Kasumi-1 (cell line): ENCODE data around the gene USP17L26.
"Not testable (repeated sequence)": the region's sequence is repeated elsewhere in the genome, so short reads cannot be mapped to it uniquely, and the experiment has no call there.

Source experiments
- DNase-seq, 2 experiments: peaks; one replicate each; lab custom pipeline; 2025; lab: John Stamatoyannopoulos, UW

USP17L26 gene, protein sequence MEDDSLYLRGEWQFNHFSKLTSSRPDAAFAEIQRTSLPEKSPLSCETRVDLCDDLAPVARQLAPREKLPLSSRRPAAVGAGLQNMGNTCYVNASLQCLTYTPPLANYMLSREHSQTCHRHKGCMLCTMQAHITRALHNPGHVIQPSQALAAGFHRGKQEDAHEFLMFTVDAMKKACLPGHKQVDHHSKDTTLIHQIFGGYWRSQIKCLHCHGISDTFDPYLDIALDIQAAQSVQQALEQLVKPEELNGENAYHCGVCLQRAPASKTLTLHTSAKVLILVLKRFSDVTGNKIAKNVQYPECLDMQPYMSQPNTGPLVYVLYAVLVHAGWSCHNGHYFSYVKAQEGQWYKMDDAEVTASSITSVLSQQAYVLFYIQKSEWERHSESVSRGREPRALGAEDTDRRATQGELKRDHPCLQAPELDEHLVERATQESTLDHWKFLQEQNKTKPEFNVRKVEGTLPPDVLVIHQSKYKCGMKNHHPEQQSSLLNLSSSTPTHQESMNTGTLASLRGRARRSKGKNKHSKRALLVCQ

DNA sequence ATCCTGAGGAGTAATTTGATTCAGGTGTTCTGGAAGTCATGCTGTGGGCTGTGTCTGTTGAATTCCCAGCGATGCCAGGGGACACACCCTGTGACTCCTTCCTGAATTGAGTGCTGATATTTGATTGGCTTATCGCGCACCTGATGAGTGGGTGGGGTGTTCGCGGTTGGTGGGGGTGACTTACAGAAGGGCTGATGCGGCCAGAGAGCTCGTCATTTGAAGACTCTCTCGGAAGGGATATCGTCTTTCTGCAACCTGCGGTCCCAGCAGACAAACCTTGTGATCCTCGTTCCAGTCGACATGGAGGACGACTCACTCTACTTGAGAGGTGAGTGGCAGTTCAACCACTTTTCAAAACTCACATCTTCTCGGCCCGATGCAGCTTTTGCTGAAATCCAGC, at the start of gene USP17L26:
TSS of gene USP17L26 (plus strand) at position 301 of the 400 bp plus-strand sequence. CDS start at position 301, 0 bp downstream.
- not testable (repeated sequence) for DNase-seq

DNA sequence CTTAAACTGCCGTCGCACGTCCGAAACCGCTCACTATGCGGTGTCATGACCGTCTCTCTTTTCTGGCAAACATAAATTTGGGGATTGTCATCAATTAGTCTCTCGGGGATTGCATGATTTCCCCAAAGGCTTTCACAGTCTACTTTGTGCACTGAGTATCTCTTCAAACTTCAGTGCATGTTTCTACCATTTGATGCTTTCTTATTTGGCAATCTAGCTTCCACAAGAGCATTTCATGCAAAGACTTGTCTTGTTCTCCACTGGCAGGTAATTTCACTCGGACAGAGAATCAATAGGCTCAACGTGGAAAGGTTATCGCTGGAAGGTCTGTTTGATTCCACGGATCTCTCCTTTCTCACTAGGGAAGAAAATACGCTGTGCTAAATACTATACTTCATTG, 10.3 kb upstream of the USP17L26 start:
- not testable (repeated sequence) for DNase-seq

DNA sequence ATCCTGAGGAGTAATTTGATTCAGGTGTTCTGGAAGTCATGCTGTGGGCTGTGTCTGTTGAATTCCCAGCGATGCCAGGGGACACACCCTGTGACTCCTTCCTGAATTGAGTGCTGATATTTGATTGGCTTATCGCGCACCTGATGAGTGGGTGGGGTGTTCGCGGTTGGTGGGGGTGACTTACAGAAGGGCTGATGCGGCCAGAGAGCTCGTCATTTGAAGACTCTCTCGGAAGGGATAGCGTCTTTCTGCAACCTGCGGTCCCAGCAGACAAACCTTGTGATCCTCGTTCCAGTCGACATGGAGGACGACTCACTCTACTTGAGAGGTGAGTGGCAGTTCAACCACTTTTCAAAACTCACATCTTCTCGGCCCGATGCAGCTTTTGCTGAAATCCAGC, 9.6 kb upstream of the USP17L26 start, which contains the start of gene USP17L24:
TSS of gene USP17L24 (plus strand) at position 301 of the 400 bp plus-strand sequence. CDS start at position 301, 0 bp downstream.
- DNase-seq, result not testable (repeated sequence)

DNA sequence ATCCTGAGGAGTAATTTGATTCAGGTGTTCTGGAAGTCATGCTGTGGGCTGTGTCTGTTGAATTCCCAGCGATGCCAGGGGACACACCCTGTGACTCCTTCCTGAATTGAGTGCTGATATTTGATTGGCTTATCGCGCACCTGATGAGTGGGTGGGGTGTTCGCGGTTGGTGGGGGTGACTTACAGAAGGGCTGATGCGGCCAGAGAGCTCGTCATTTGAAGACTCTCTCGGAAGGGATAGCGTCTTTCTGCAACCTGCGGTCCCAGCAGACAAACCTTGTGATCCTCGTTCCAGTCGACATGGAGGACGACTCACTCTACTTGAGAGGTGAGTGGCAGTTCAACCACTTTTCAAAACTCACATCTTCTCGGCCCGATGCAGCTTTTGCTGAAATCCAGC, 4.8 kb upstream of the USP17L26 start, which contains the start of gene USP17L25:
TSS of gene USP17L25 (plus strand) at position 301 of the 400 bp plus-strand sequence. CDS start at position 301, 0 bp downstream.
- not testable (repeated sequence) for DNase-seq

DNA sequence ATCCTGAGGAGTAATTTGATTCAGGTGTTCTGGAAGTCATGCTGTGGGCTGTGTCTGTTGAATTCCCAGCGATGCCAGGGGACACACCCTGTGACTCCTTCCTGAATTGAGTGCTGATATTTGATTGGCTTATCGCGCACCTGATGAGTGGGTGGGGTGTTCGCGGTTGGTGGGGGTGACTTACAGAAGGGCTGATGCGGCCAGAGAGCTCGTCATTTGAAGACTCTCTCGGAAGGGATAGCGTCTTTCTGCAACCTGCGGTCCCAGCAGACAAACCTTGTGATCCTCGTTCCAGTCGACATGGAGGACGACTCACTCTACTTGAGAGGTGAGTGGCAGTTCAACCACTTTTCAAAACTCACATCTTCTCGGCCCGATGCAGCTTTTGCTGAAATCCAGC, 4.6 kb downstream of the USP17L26 start, which contains the start of gene USP17L5:
TSS of gene USP17L5 (plus strand) at position 301 of the 400 bp plus-strand sequence. CDS start at position 301, 0 bp downstream.
- not testable (repeated sequence) for DNase-seq

DNA sequence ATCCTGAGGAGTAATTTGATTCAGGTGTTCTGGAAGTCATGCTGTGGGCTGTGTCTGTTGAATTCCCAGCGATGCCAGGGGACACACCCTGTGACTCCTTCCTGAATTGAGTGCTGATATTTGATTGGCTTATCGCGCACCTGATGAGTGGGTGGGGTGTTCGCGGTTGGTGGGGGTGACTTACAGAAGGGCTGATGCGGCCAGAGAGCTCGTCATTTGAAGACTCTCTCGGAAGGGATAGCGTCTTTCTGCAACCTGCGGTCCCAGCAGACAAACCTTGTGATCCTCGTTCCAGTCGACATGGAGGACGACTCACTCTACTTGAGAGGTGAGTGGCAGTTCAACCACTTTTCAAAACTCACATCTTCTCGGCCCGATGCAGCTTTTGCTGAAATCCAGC, 9.4 kb downstream of the USP17L26 start, which contains the start of gene USP17L27:
TSS of gene USP17L27 (plus strand) at position 301 of the 400 bp plus-strand sequence. CDS start at position 301, 0 bp downstream.
- DNase-seq, result not testable (repeated sequence)

DNA sequence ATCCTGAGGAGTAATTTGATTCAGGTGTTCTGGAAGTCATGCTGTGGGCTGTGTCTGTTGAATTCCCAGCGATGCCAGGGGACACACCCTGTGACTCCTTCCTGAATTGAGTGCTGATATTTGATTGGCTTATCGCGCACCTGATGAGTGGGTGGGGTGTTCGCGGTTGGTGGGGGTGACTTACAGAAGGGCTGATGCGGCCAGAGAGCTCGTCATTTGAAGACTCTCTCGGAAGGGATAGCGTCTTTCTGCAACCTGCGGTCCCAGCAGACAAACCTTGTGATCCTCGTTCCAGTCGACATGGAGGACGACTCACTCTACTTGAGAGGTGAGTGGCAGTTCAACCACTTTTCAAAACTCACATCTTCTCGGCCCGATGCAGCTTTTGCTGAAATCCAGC, 14.1 kb downstream of the USP17L26 start, which contains the start of gene USP17L28:
TSS of gene USP17L28 (plus strand) at position 301 of the 400 bp plus-strand sequence. CDS start at position 301, 0 bp downstream.
- not testable (repeated sequence) for DNase-seq

DNA sequence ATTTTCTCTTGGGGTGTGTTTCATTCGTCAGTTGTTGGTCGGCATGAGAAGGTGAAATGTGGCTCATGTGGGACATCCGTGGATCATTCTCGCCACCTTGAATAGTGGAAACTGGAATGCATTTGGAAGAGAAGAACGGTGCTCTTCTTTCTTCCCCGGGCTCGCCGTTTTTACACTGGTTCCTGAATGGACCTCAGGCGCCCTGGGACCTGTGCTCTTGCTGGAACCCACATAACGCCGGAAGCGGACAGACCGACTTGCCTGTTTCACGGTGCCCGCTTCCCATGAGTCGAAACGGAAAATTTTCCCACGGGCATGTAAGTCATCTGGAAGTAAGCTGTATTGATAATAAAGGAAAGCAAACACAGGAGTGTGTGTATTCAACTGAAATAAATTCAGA, 16.4 kb downstream of the USP17L26 start:
- not testable (repeated sequence) for DNase-seq

DNA sequence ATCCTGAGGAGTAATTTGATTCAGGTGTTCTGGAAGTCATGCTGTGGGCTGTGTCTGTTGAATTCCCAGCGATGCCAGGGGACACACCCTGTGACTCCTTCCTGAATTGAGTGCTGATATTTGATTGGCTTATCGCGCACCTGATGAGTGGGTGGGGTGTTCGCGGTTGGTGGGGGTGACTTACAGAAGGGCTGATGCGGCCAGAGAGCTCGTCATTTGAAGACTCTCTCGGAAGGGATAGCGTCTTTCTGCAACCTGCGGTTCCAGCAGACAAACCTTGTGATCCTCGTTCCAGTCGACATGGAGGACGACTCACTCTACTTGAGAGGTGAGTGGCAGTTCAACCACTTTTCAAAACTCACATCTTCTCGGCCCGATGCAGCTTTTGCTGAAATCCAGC, 18.9 kb downstream of the USP17L26 start, which contains the start of gene USP17L29:
TSS of gene USP17L29 (plus strand) at position 301 of the 400 bp plus-strand sequence. CDS start at position 301, 0 bp downstream.
- not testable (repeated sequence) for DNase-seq

DNA sequence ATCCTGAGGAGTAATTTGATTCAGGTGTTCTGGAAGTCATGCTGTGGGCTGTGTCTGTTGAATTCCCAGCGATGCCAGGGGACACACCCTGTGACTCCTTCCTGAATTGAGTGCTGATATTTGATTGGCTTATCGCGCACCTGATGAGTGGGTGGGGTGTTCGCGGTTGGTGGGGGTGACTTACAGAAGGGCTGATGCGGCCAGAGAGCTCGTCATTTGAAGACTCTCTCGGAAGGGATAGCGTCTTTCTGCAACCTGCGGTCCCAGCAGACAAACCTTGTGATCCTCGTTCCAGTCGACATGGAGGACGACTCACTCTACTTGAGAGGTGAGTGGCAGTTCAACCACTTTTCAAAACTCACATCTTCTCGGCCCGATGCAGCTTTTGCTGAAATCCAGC, 28.4 kb downstream of the USP17L26 start, which contains the start of gene USP17L30:
TSS of gene USP17L30 (plus strand) at position 301 of the 400 bp plus-strand sequence. CDS start at position 301, 0 bp downstream.
- DNase-seq, result not testable (repeated sequence)

DNA sequence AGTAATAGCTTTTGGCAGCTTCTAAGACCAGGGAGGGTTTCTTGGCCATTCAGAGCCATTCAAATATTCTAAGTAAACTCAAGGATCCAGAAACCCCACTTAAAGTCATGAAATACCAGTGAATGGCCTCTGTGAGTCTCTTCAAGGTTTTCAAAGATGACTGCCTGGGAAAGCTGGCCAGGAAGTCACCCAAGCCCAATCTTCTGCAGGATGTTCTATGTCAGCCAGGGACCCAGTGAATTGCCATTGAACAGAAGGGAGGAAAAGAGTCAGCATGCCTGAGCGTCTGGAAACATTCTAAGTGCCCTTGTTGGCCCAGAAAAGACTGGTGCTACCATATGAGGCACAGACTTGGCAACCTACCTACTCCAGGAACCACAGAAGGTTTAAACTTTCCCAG, 45.4 kb downstream of the USP17L26 start:
- DNase-seq, result not testable (repeated sequence)

DNA sequence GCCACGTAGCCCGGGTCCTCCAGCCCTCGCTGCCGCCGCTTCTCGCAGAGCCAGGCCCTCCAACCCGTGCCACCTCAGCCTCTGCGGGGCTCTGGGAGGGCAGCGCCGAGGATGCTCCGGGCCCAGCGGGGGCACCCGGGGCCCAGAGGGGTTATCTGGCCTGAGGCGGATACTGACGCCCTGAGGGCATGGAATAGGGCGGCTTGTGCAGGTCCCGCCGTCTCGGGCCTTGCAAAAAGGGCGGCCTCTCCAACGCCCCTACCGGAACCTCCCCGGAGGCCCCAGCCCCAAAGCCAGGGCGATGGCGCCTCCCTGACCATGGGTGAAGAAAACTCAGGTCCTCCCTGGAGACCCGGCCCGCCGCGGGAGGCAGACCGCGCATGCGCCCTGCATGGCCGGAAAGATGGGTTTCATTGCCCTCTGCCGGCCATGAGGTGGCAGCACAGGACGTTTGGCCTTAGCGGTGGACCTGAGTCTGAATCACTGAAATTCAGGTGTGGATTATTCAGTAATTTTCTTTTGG, 46.6 kb downstream of the USP17L26 start:
- not testable (repeated sequence) for DNase-seq

DNA sequence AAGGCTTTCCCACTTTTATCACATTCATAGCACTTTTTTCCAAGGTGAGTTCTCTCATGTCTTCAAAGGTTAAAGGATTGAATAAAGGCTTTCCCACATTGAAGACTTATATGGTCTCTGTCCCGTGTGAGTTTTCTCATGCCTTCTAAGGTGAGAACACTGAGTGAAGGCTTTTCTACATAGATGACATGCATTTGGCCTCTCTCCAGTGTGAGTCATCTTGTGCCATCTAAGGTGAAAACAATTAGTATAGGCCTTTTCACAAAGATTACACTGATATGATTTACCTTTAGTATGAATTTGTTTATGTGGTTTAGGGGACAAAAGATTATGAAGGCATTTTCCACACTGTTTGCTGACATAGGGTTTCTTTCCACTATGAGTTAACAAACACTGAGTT, 49.7 kb downstream of the USP17L26 start:
- no peak for DNase-seq
